Endometrial microvascular endothelial cells (primary cell): ENCODE measurements around the gene ACOT6. TPM values are rescaled to one million over a fixed set of nuclear protein-coding genes. Genes with fewer than 3 reads are reported as not detected.
"Not testable (repeated sequence)": the region's sequence is repeated elsewhere in the genome, so short reads cannot be mapped to it uniquely, and the experiment has no call there.

Experiments used
- in situ Hi-C: cut with HindIII; loops from 2 replicates; pipeline ENCODE4 v1.10.0; 2017; ENCODE audit warnings: low sequenced_read_pairs, low pct_unique_long_range_greater_than_20kb; ENCODE audit errors: inconsistent ontology term
- total RNA-seq: library from RNA; depleted of rRNA; stranded (reverse); fragments of >200 nt; gene quantifications from one replicate; pipeline ENCODE4 v1.2.3, GENCODE V29; 2015; ENCODE audit errors: inconsistent ontology term

Gene ACOT6
- total RNA-seq, 1 donor from 2014 or later: not detected

GRCh38 chr14:73636355-73636754, 24.0 kb downstream of the ACOT6 start:
- in situ Hi-C loops: not testable (repeated sequence)

DNA sequence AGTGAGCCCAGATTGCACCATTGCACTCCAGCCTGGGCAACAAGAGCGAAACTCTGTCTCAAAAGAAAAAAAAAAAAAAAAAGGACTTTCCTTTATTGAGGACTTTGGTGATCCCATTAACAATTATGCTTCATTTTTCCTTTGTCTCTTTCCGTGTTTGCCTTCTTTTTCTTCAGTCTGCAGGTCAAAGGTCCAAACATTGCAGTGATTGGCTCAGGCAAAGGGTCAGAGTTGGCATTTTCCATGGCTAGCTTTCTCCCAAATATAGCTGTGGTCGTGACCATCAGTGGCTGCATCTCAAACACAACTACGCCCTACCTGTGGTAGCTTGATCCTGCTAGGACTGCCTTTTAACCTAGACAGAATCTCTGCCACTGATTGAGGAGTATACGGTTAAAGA, 25.5 kb downstream of the ACOT6 start:
- in situ Hi-C loops: no loop called here

- in situ Hi-C loops: no loop called here
Measured at GRCh38 chr14:73640796-73641365, 28.6 kb downstream of the ACOT6 start.

DNA sequence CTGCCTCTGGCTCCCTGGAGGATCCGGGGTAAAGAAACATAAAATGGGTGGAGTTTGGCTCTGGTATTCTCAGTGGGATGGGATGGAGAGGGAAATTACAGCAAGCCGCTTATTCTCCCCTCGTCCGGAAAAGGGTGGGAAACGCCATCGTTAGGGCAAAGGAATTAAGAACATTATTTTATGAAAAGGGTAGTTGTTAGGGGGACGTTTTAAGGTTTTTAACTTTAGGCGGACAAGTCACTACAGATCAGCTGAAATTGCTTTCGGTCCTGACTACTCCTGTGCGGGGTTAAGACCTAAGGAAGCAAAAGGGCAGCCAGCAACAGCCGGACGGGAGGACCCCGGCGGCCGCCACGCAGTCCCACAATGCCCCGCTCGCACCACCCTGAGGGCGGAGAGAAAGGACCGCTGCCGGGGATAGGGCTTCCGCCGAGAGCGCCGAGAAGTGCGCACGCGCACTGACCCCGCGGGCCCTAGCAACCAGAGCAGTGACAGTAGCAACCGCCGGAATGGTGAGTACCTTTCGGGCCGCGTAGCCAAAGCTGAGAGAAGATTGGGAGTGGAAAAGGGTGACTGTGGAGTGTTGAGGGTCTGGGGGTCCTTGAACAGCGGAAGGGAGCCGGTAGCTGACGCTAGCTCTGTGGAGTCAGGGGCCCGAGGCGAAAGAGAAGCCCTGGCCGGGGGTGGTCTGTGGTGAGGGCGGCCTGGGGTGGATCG, 32.4 kb downstream of the ACOT6 start, which contains the start of gene DNAL1:
DNAL1 (plus strand) TSS at position 456 of the 717 bp plus-strand sequence; CDS start at position 510, 54 bp downstream.
- in situ Hi-C loops: no loop called here

GRCh38 chr14:73645248-73645610, 32.9 kb downstream of the ACOT6 start:
- in situ Hi-C loops: no loop called here

- in situ Hi-C loops: no loop called here
Measured at GRCh38 chr14:73651005-73651404, 38.7 kb downstream of the ACOT6 start.

DNA sequence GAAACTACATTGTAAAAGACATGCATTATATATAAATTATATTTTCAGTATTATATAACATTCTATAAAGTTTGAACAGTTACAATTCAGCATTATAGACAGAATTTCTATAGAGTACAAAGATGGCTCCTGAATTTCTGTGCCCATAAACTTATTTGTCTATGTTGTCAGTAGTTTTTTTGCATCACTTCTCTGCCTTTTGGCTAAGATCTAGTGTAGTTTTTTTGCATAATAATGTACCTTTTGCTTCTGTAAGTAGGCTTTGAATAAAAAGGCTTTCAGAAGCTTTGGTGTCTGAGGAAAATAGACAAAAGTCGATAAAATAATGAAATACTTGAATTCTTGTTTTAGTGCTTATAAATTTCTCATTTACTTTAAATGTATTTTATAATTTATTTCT, 43.5 kb downstream of the ACOT6 start:
- in situ Hi-C loops: no loop called here

DNA sequence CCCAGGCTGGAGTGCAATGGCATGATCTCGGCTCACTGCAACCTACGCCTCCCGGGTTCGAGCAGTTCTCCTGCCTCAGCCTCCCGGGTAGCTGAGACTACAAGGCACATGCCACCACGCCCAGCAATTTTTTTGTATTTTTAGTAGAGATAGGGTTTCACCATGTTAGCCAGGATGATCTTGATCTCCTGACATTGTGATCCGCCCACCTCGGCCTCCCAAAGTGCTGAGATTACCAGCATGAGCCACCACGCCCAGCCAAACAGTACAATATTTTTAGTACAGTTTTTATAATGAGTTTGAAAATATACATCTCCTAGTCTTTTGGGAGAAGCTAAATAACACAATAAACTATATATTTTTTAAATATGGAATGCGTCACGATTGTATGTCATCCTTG, 46.9 kb downstream of the ACOT6 start:
- in situ Hi-C loops: not testable (repeated sequence)

DNA sequence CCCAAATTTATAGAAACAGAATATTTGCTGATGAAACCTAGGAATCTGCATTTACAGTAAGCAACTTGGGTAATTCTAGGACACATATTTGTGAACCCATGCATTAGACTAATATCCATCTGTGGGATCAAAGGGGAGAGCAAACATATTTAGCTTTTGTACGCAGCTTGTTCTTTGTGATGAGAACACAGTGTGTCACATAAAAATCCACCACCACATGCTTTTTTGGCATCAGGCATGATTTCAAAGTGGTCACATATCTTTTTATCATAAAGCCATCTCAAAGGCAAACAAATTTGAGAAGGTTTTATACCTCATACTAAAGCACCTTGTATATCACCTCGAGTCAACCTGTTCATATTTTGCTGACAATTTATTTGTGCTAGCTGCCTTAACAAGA, 48.2 kb downstream of the ACOT6 start:
- in situ Hi-C loops: no loop called here

DNA sequence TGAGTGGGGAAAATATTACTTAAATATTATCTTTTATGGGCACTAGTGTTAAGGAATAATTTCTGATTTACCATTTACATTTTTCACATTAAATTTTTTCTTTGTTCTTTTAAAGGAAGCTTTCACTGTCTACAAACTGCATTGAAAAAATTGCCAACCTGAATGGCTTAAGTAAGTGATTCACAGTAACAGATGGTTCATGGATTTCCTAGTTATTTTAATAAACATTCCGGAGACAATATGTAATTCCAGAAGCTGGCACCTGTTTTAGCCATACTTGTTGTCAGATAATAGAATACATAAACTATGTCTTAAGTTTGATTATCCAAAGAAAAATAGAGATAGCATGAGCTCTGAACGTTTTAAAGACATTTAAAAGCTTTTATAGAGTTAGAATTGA, 49.6 kb downstream of the ACOT6 start:
- in situ Hi-C loops: no loop called here

DNA sequence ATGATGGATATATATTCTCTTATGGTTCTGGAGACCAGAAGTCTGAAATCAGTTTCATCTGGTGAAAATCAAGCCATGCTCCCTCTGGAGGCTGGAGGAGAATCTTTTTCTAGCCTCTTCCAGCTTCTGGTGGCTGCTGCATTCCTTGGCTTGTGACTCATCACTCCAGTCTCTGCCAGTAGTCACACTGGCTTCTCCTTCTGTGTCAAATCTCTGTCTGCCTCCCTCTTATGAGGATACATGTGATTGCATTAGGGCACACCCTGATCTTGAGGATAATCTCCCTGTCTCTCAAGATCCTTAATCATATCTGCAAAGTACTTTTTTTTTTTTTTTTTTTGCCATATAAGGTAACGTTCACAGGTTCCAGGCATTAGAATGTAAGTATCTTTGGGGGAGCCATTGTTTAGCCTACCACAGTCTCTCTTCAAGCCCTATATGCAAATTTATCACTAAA, 50.2 kb downstream of the ACOT6 start:
- in situ Hi-C loops: no loop called here

DNA sequence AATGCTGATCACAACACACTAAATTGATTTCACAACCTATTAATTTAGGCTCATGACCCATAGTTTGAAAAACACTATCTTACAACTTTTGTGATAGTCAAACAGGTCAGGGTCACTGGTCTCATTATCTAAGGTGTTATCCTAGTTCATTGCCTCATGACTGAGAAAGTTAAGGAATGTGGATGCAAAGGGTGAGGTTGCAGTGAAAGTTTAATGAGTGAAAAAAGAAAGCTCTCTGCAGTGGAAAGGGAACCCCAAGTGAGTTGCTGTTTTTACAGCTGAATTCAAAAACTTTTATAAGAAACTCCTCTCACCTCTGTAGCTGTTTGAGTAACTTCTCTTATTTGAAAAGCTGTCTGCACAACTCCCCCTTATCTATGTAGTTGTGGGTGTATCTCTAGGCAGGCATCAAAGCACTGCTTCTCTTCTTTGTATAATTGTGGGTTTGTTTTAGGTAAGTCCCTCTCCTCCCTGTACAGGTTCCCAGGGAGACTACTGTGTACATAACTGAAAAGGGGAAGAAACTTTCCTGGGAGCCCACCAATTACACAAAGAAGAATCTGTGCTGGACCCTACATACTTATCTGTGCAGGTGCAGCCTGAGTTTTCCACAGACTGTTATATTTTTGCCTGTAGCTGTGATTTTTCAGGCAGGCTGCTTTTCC, 51.4 kb downstream of the ACOT6 start:
- in situ Hi-C loops: no loop called here

GRCh38 chr14:73665130-73665529, 52.8 kb downstream of the ACOT6 start:
- in situ Hi-C loops: no loop called here

- in situ Hi-C loops: no loop called here
Measured at GRCh38 chr14:73666583-73666982, 54.3 kb downstream of the ACOT6 start.

- in situ Hi-C loops: no loop called here
Measured at GRCh38 chr14:73667854-73668253, 55.5 kb downstream of the ACOT6 start.

Other genes with a start within 250 kb of the ACOT6 start
- 43.5 TPM for gene NUMB, start 154.0 kb upstream of the ACOT6 start, total RNA-seq
- 23.0 TPM for gene RIOX1, start 121.6 kb upstream of the ACOT6 start, total RNA-seq
- 2.1 TPM for gene ACOT1, start 75.4 kb upstream of the ACOT6 start, total RNA-seq
- gene HEATR4, start 53.6 kb upstream of the ACOT6 start, total RNA-seq: not detected
- 37.8 TPM for gene ACOT2, start 43.3 kb upstream of the ACOT6 start, total RNA-seq
- gene ACOT4, start 20.6 kb upstream of the ACOT6 start, total RNA-seq: 0.65 TPM
- 3.4 TPM for gene DNAL1, start 32.5 kb downstream of the ACOT6 start, total RNA-seq
- 32.1 TPM for gene PNMA1, start 101.9 kb downstream of the ACOT6 start, total RNA-seq
- gene PTGR2, start 239.3 kb downstream of the ACOT6 start, total RNA-seq: 4.9 TPM